ENCODE results near the gene FARP1.

GRCh38 chr13:98420554-98421175 is 277.8 kb downstream of the FARP1 start:
- no peak for TF ChIP-seq POLR2A (IDR thresholded peaks at IDR 0.05)
- TF ChIP-seq CTCF (IDR thresholded peaks at IDR 0.05) = no peak

All from body of pancreas (tissue), 4 donors.